CD4-positive, alpha-beta memory T cell (primary cell): ENCODE data around the gene SLC25A1. TPM values are rescaled to one million over a fixed set of nuclear protein-coding genes. Genes with fewer than 3 reads are reported as not detected.

ENCODE experiments used
- CTCF ChIA-PET: fragments of 350-600 bp; sonication (Branson Sonifier 250); formaldehyde crosslinking; loops from one replicate; lab custom pipeline; 2021; ENCODE audit warnings: inconsistent platforms; ENCODE audit not compliant: partially characterized antibody; lab: Charles Lee
- POLR2A ChIA-PET: fragments of 350-600 bp; sonication (Branson Sonifier 250); formaldehyde crosslinking; loops from one replicate; lab custom pipeline; 2021; ENCODE audit not compliant: partially characterized antibody; lab: Charles Lee
- DNase-seq, 5 donors: peaks; one replicate each; pipeline versions ENCODE4 v3.0.0 to v3.0.0-alpha.2; 2020 to 2022; ENCODE audit warnings: mixed read lengths in 1 of 5
- H3K27ac ChIP-seq: one replicate; pipeline ENCODE4 v1.7.0; 2013; ENCODE audit warnings: low read depth, low read length
- H3K27me3 ChIP-seq: 2 replicates; pipeline ENCODE4 v1.7.0; 2013; ENCODE audit warnings: mild to moderate bottlenecking, low read length, moderate library complexity; ENCODE audit not compliant: insufficient read depth
- H3K36me3 ChIP-seq: 2 replicates; pipeline ENCODE4 v1.7.0; 2013; ENCODE audit warnings: mild to moderate bottlenecking, low read length, moderate library complexity; ENCODE audit not compliant: insufficient read depth
- H3K4me1 ChIP-seq: 2 replicates; pipeline ENCODE4 v1.7.0; 2013; ENCODE audit warnings: mild to moderate bottlenecking, low read length, moderate library complexity; ENCODE audit not compliant: insufficient read depth
- H3K4me3 ChIP-seq, 2 donors: one replicate each; pipeline ENCODE4 v1.7.0; 2013; ENCODE audit warnings: low read length in 2 of 2, mild to moderate bottlenecking in 1 of 2
- H3K9me3 ChIP-seq, 2 donors: one replicate each; pipeline ENCODE4 v1.7.0; 2013; ENCODE audit warnings: low read length in 2 of 2, control low read depth in 1 of 2; ENCODE audit not compliant: control insufficient read depth in 1 of 2
- H3K27ac Mint-ChIP-seq, 7 donors: one replicate each; pipeline ENCODE4 v1.8.0; 2020 to 2021; ENCODE audit warnings: mixed read lengths in 7 of 7, mild to moderate bottlenecking in 6 of 7, inconsistent platforms in 3 of 7, moderate library complexity in 3 of 7
- H3K27me3 Mint-ChIP-seq, 2 donors: one replicate each; pipeline ENCODE4 v1.8.0; 2020 to 2021; ENCODE audit warnings: mixed read lengths in 2 of 2
- H3K36me3 Mint-ChIP-seq, 2 donors: one replicate each; pipeline ENCODE4 v1.8.0; 2020 to 2021; ENCODE audit warnings: mixed read lengths in 2 of 2, inconsistent platforms in 1 of 2, mild to moderate bottlenecking in 1 of 2
- H3K4me1 Mint-ChIP-seq, 4 donors: one replicate each; pipeline ENCODE4 v1.8.0; 2020 to 2021; ENCODE audit warnings: mixed read lengths in 4 of 4, mild to moderate bottlenecking in 1 of 4
- H3K4me3 Mint-ChIP-seq, 8 donors: one replicate each; pipeline ENCODE4 v1.8.0; 2020 to 2021; ENCODE audit warnings: mixed read lengths in 8 of 8, mild to moderate bottlenecking in 7 of 8, moderate library complexity in 6 of 8, inconsistent platforms in 3 of 8
- H3K9me3 Mint-ChIP-seq, 8 donors: one replicate each; pipeline ENCODE4 v1.8.0; 2020 to 2021; ENCODE audit warnings: mixed read lengths in 8 of 8, mild to moderate bottlenecking in 5 of 8, inconsistent platforms in 3 of 8, moderate library complexity in 1 of 8
- intact Hi-C: fragments of 100-400 bp; cut with micrococcal nuclease; formaldehyde crosslinking; loops from one replicate; pipeline ENCODE4 v1.15.1; 2023
- polyA plus RNA-seq, 2 donors: library from polyadenylated mRNA; unstranded; fragments of 300-500 nt; fragmentation: Illumina TruSeq; gene quantifications; one replicate each; pipeline ENCODE4 v1.2.3, GENCODE V29; 2021
- total RNA-seq, 2 experiments: library from RNA; stranded (reverse); gene quantifications; one replicate each; pipeline ENCODE4 v1.2.3, GENCODE V29; 2021

The SLC25A1 gene
- total and polyA plus RNA-seq, 4 experiments from 2014 or later: 35.5 to 64.9 (median 39.9) TPM

DNA sequence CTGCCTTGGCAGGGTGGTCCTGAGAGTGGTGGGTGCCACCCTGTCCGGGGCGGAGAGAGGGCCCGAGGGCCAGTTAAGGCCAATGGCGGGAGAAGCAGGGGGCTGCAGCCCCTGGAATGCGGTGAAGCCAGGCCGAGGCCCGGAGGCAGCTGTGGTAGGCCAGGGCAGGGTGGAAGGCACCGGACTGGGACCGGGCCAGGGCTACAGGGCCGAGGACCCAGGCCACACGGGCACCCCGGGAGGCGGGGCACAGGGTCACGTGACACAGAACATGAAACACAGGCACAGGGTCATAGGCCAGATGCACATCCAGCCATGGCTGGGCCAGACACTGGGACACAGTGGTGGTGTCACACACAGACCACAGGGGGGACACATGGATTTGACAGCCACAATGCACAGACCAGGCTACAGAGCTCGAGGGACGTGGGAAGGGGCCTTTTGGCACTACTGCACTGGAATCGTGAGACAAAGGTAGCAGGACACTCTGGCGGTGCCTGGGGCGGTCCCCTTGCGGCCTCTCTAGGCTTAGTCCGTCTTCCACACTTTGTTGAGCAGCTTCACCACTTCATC lies 2.8 kb downstream of the SLC25A1 start:
- intact Hi-C loops: no loop called here
- Mint-ChIP-seq H3K27ac (peak overlapping the region in 4 of 7 donors; percentile 57 to 88 (median 69)), H3K9me3 (no peaks in the 10 kb centered on the region), H3K4me3 (peak overlapping the region in 5 of 8 donors; percentile 12 to 75 (median 68)), H3K27me3 (no peaks in the 10 kb centered on the region), H3K4me1 (peaks cover 16 to 37% (median 26%) of the 10 kb centered on the region in 4 donors), H3K36me3 (peaks cover 0 to 14% of the 10 kb centered on the region in 2 donors)
- Histone ChIP-seq H3K27me3 (no peaks in the 10 kb centered on the region), H3K9me3 (no peaks in the 10 kb centered on the region), H3K4me1 (peaks cover 35% of the 10 kb centered on the region), H3K36me3 (no peaks in the 10 kb centered on the region), H3K4me3 (no peak overlapping the region), H3K27ac (no peak overlapping the region)
- ChIA-PET CTCF (no interaction called here), POLR2A (interaction anchor here (0.9 to 1.1 kb wide), 2 partner anchors 54 to 256 kb away, joined by 3 read pairs; partner anchors contain the start of genes DGCR2 and HIRA)
- no peak for DNase-seq

- Histone ChIP-seq H3K27me3 (peaks cover 4% of the 10 kb centered on the region), H3K4me3 (no peak overlapping the region), H3K4me1 (peaks cover 40% of the 10 kb centered on the region), H3K27ac (no peak overlapping the region), H3K9me3 (no peaks in the 10 kb centered on the region), H3K36me3 (no peaks in the 10 kb centered on the region)
- DNase-seq: no peak
- intact Hi-C loops: no loop called here
- Mint-ChIP-seq H3K27ac (no peak overlapping the region), H3K36me3 (peaks cover 0 to 14% of the 10 kb centered on the region in 2 donors), H3K4me3 (peak overlapping the region in 2 of 8 donors; percentile 15 to 36), H3K9me3 (no peaks in the 10 kb centered on the region), H3K4me1 (peaks cover 21 to 43% (median 31%) of the 10 kb centered on the region in 4 donors), H3K27me3 (peaks cover 4% of the 10 kb centered on the region in 2 donors)
- CTCF ChIA-PET: no interaction called here
- POLR2A ChIA-PET: interaction anchor here (0.9 to 1.1 kb wide), 2 partner anchors 53 to 304 kb away, joined by 3 read pairs; partner anchors contain the start of genes DGCR2 and UFD1
These were observed 3.4 kb downstream of the SLC25A1 start for GRCh38 chr22:19175026-19175601.

GRCh38 chr22:19174106-19175025 lies 4.2 kb downstream of the SLC25A1 start:
- H3K4me1 ChIP-seq: peaks cover 43% of the 10 kb centered on the region
- no peaks in the 10 kb centered on the region for H3K9me3 Mint-ChIP-seq
- intact Hi-C loops: no loop called here
- no peak overlapping the region for H3K4me3 ChIP-seq
- H3K9me3 ChIP-seq: no peaks in the 10 kb centered on the region
- H3K4me3 Mint-ChIP-seq: peak overlapping the region in 4 of 8 donors; percentile 20 to 91 (median 36)
- H3K36me3 Mint-ChIP-seq: peaks cover 0 to 14% of the 10 kb centered on the region in 2 donors
- CTCF ChIA-PET: interaction anchor here (0.6 to 1.5 kb wide), 2 partner anchors 30 to 154 kb away, joined by 4 read pairs; partner anchors contain the start of gene ESS2
- H3K27ac Mint-ChIP-seq: peak overlapping the region in 3 of 7 donors; percentile 29 to 76 (median 42)
- POLR2A ChIA-PET: interaction anchor here (0.9 to 1.6 kb wide), 6 partner anchors 11 to 305 kb away, joined by 3 to 6 read pairs (median 3); partner anchors contain the start of genes CDC45, CLTCL1, DGCR2 and UFD1
- peaks cover 21 to 46% (median 31%) of the 10 kb centered on the region in 4 donors for H3K4me1 Mint-ChIP-seq
- DNase-seq: no peak
- peaks cover 4% of the 10 kb centered on the region in 2 donors for H3K27me3 Mint-ChIP-seq
- peaks cover 11% of the 10 kb centered on the region for H3K27me3 ChIP-seq
- no peak overlapping the region for H3K27ac ChIP-seq
- no peaks in the 10 kb centered on the region for H3K36me3 ChIP-seq

- no peak for DNase-seq
- intact Hi-C loops: no loop called here
- Histone ChIP-seq H3K4me1 (peaks cover 40% of the 10 kb centered on the region), H3K9me3 (no peaks in the 10 kb centered on the region), H3K27ac (no peak overlapping the region), H3K36me3 (no peaks in the 10 kb centered on the region), H3K4me3 (peak overlapping the region in 1 of 2 donors; percentile 77), H3K27me3 (peaks cover 22% of the 10 kb centered on the region)
- CTCF ChIA-PET: interaction anchor here (1.5 kb wide), 1 partner anchor 29 kb away, joined by 4 read pairs; the partner anchor contains the start of gene ESS2
- H3K27ac Mint-ChIP-seq: peak overlapping the region in 6 of 7 donors; percentile 86 to 95 (median 93)
- no peaks in the 10 kb centered on the region for H3K9me3 Mint-ChIP-seq
- POLR2A ChIA-PET: interaction anchor here (1.0 to 1.6 kb wide), 4 partner anchors 10 to 306 kb away, joined by 3 to 6 read pairs (median 4); partner anchors contain the start of genes CDC45, CLTCL1, DGCR2 and UFD1
- H3K4me3 Mint-ChIP-seq: peak overlapping the region; percentile 38 to 97 (median 92)
- H3K4me1 Mint-ChIP-seq: peaks cover 20 to 49% (median 35%) of the 10 kb centered on the region in 4 donors
- peaks cover 12% of the 10 kb centered on the region in 2 donors for H3K27me3 Mint-ChIP-seq
- peaks cover 0 to 11% of the 10 kb centered on the region in 2 donors for H3K36me3 Mint-ChIP-seq
These were observed 5.2 kb downstream of the SLC25A1 start for GRCh38 chr22:19173047-19174035.

DNA sequence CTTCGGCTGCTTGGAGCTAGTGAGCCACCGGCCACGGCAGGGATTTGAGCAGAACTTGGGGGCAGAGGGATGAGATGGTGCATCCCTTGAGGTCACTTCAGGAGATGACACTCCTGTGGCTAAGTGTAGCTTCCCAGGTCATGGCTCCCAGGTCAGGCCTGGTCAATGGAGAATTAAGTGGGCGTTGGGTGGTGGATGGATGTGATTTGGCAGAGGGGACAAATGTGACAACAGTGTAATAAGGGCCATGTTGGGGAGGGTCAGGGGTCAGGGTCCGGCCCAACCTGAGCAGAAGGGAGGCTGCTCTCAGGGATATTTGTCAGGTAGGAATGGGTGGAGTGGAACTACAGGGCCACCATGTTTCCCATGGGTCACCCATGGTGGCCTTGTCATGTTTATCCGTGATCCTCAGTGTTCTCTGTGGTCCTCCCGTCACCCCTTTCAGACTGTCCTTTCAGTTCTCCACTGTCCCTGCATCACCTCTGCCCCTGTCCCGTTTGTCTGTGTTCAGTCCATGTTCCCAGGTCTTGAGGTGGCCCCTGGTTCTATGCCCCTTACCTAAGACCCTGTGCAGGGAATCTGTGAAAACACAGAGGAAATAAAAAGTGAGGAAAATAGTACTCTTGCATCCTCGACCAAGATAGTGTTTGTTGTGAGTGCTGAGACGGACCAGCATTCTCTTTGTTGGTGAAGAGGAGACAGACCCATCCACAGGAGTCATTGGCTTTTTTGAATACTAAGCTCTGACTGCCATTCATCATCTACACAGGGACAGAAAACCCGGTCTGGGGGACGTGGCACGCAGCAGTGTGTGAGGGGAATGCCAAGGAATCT lies 6.1 kb downstream of the SLC25A1 start:
- Histone ChIP-seq H3K9me3 (no peaks in the 10 kb centered on the region), H3K27ac (peak overlapping the region; percentile 88), H3K27me3 (peaks cover 29% of the 10 kb centered on the region), H3K36me3 (no peaks in the 10 kb centered on the region), H3K4me3 (peak overlapping the region; percentile 65 to 77), H3K4me1 (peaks cover 40% of the 10 kb centered on the region)
- no peak for DNase-seq
- POLR2A ChIA-PET: interaction anchor here (1.3 to 1.6 kb wide), 2 partner anchors 50 to 119 kb away, joined by 4 to 6 read pairs; partner anchors contain the start of genes CLTCL1 and DGCR2
- Mint-ChIP-seq H3K9me3 (no peaks in the 10 kb centered on the region), H3K27me3 (peaks cover 16 to 17% of the 10 kb centered on the region in 2 donors), H3K4me1 (peaks cover 20 to 50% (median 36%) of the 10 kb centered on the region in 4 donors), H3K36me3 (peaks cover 0 to 11% of the 10 kb centered on the region in 2 donors), H3K27ac (peak overlapping the region; percentile 92 to 95 (median 94)), H3K4me3 (peak overlapping the region; percentile 89 to 97 (median 92))
- CTCF ChIA-PET: no interaction called here
- intact Hi-C loops: no loop called here
